HG03460 (cell line): ENCODE measurements around the gene PISD.

Experiments
- ATAC-seq: cut with Tn5 transposase; IDR thresholded peaks from one replicate; pipeline ENCODE4 v1.9.1; 2021; ENCODE audit not compliant: unreplicated experiment

Gene PISD

DNA sequence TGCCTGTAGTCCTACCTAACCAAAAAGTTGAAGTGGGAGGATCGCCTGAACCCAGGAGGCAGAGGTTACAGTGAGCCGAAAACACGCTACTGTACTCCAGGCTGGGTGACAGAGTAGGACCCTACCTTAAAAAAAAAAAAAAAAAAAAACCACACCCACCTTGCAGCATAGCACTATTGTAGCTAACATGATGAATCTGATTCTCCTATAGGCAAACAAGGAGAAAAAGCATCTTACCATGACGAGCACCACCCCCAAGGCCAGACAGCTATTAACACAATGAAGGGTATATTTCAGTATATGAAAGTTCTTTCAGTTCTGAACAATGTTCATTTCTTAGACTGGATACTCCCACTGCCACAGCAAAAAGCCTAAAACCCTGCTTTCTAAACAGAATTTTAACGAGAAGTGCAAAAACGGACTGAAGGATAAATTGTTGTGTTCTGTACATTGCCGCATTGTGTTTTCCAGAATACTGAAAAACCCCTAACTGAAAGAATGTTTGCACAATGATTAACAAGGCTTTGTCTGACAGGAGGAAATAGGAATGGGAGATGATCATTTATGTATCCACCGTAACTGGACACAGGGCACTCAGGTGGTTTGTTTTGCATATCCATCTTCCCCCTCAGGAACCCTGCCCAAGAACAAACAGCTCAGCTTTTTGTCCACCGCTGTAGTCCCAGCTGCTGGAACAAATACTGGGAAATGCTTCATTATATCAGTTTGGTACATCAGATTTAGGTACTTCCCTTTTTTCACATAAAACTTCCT is 8.9 kb downstream of the PISD start:
- ATAC-seq: no peak

DNA sequence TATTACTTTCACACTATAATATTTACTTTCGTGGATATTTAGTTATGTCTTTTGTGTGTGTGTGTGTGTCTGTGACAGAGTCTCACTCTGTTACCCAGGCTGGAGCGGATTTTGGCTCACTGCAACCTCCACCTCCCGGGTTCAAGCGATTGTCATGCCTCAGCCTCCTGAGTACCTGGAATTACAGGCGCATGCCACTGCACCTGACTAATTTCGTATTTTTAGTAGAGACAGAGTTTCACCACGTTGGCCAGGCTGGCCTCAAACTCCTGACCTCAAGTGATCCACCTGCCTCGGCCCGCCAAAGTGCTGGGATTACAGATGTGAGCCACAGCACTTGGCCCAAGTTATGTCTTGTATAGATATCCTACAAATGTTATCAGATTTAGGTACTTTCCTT is 9.9 kb downstream of the PISD start:
- no peak for ATAC-seq

- no peak for ATAC-seq
These were observed 10.4 kb downstream of the PISD start for GRCh38 chr22:31651664-31652063.

DNA sequence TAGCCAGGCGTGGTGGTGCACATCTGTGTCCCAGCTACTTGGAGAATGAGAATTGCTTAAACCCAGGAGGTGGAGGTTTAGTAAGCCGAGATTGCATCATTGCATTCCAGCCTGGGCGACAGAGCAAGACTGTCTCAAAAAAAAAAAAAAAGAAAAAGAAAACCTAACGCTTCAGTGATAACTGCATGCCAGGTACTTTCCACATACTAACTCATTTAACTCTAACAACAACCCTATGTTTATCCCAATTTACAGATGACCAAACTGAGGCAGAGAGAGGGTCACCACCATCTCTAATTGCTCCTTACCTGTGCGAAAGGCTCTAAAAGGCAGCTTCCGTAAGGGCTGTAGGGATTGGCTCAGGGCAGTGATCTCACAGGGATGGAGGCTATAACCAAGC is 11.6 kb downstream of the PISD start:
- no peak for ATAC-seq

DNA sequence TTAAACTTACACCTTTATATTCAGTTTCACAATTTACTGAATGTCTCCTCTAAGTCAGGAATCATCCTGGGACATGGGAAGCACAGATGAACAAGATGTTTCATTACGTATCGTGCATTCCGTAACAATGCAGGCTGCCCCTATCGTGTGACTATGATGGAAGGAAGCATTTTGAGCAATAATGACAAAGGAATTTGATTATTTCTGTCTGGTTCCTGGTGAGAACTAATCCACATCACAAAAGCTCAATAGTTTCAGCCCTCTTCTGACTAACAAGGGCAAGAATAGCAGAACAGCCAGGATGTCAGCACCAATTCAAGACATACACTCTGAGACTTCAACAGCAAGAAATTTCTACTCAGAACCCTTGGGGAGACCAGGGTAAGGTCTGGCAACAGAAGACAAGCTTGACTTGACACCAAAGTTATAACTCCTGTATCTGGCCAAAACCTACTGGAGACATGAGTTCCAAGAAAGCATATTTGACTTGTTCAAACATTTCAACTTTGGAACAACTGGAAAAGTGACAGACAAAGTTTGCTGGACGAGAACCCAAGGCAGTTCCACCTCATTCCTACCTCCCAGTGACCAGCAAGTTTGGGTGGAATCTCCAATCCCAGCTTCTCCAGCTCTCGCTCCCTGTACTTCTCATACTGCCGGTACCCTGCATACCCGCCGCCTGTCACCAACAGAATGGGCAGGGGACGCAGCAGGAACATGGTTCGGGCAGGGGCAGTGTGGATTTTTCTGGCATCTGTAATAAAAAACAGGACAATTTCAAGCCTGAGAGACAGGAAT is 14.3 kb downstream of the PISD start:
- ATAC-seq: no peak

- no peak for ATAC-seq
These were observed 14.9 kb downstream of the PISD start for GRCh38 chr22:31647066-31647465.

GRCh38 chr22:31646186-31647019 is 15.6 kb downstream of the PISD start:
- no peak for ATAC-seq

DNA sequence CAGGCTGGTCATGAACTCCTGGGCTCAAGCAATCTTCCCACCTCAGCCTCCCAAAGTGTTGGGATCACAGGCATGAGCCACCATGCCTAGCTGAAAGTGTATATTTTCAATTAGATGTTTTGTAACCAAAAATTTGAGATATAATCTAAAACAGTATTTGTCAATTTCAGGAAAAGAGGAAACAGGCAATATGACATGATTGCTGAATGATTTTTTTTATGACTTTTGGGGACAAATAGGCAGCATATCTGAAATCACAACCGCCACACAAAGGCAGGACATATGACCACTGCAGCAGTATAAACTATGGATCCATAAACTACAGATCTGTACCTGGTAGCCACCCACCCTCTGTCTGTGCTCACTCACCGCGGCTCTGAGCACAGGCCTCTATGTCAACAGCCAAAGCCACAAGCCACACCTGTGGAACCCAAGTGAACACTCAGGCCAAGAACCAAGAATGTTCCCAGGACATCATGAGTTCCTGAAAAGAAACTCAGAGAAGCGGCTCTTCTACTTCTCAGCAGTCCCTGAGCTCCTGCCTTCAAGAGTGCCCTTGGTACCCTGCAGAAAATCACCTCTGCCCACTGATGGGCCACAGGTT is 22.5 kb downstream of the PISD start:
- no peak for ATAC-seq

GRCh38 chr22:31637891-31638618 is 24.0 kb downstream of the PISD start:
- no peak for ATAC-seq

DNA sequence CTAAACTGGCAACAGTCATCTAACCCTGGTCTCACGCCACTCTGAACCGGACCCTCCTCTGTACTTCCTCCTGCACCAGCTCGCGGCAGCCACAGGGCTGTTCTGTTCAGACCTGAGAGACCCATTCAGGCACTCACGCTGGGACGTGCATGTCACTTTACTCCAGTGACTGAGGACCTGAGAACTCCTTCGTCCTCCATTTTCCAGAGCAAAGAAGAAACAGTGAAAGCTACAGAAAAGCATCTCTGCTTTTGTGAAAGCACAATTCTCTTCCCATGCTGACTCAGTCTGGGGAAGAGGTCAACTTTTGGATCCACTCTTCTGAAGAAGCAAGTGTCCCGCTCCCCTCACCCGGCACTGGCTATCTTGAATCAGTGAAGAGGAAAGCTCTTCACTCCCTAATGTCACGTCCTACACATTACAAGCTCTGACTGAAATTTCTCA is 24.5 kb downstream of the PISD start:
- ATAC-seq: peak; percentile 51

DNA sequence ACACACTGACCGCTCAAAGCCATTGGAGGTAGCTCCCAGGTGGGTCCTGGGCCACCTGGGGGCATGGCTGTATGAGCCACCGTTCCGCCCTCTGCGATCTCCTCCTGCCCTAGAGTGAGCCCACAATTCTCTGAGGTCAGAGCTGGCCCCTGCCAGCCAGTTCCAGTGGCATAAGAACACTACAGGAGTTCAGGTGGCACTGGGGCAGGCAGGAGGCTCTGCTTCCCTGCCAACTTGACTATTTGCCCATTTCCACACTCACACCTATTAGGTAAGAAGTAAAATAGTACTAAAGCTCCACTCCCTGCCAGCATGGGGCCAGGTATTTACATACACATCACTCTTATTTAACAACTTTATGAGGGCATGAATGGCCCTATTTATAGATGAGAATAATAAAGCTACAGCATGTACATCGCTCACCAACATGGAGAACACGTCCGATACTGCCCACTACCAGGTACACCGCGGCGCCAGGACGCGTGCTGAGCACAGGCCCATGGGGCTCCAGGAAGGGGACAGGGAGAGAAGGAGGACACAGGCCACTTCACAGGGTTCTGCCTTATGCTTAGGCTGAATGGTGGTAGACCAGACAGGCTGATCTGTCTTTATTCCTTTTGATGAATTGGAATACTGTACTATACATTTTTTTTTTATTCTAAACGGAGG is 26.2 kb downstream of the PISD start:
- ATAC-seq: no peak

- no peak for ATAC-seq
These were observed 30.6 kb downstream of the PISD start for GRCh38 chr22:31631436-31631835.

DNA sequence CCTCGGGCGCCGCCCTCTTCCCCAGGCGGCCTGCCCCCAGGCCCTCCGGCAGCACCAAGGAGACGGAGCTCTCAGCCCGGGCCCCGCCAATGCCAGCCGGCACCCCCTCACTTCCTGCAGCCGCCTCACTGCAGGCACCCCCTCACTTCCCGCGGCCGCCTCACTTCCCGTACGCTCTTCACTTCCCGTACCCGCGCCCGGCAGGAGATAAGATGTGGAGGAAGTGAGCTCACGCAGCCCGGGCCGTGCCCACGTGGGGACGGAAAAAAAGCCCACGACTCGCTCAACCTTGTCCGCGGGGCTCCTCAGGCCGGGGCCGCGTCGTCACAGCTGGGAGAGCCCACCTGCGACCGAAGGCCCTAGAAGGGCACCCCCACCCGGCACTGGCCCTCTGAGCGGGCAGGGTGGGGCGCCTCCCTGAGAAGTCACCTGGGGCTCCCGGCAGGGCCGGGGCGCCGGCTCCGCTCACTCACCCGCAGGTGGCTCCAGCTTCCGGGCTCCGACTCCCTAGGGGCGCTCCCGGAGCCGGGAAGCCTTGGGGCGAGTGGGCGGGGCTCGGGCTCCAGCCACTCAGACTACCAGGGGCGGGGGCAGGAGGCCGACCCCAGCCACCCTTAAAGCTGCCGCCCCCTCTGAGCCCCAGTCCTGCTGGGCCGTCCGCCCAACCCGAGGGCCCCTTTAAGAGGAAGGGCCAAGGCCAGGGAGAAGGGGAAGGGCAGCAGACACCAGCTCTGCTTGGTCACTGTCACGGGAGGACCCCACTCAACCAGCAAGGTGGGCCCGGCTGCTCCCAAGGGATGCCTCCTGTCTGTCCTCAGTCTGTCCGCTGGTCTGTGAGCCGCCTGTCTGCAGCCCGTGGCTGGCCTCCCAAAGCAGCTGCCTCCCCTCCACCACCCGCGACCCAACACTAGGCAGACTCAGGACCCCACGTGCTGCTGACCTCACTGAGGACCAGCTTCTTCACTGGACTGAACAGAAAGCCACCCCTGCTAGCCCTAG is 31.4 kb downstream of the PISD start:
- peak; percentile 55 for ATAC-seq

DNA sequence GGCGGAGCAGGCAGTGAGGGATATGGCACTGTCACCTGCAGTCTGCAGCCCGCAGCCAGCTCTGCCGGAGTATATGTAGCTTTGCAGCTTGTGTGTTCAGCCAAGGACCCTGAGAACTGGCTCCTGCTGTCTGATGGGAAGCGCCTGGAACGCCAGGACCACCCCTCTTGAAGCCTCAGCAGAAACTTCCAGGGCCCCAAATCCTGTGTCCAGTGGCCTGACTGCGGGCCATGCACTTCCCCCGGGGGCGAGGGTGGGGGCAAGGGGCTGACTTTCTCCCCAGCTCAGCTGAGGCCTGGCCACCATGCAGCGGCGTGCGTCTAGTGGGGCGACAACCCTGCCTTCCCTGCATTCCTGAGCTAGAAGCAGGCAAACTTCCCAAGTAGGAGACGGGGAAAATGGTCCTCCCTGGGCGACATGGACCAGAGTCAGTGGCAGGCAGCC is 32.3 kb downstream of the PISD start:
- no peak for ATAC-seq

DNA sequence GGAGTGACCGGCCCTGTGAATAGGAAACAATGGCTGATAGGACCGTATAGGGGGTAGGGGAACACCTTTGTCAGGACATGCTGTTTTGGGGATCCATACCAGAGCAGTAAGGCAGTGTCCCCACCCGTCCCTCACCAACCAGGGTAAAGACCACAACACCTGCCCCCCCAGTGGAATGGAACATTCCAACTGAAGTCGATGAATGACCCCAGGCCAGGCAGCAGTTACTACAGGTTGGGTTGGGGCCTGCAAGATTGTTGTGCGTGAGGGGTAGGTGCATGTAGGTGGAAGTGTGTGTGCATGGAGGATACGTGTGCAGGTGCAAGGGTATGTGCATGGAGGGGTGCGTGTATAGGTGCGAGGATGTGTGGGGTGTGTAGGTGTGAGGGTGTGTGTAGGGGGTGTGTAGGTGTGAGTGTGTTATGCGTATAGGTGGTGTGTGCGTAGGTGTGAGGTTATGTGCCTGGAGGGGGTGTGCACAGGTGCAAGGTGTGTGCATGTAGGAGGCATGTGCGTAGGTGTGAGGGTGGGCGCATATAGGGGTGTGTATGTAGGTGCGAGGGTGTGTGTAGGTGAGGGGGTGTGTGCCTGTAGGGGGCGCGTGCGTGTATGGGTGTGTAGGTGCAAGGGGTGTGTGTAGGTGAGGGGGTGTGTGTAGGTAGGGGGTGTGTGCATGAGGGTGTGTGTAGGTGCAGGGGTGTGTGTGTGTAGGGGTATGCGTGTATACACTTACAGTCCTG is 32.9 kb downstream of the PISD start:
- ATAC-seq: no peak

DNA sequence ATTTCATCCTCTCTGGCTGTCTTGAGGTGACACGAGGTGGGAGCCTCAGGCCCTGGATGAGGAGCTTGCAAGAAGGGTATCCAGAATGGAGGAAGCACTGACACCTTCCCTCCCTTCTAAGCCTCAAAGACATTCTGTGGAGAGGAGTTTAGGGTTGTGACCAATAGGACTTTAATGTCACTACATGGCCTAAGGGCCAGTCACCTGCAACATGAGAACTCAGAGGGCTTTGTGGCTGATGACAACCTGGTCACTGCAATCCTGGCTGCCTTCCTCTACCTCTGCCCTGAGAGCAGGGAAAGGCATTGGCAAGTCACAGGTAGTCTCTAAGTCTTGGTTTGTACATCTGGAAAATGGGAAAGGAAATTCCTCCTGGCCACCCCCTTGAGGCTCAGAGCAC is 33.7 kb downstream of the PISD start:
- ATAC-seq: no peak

DNA sequence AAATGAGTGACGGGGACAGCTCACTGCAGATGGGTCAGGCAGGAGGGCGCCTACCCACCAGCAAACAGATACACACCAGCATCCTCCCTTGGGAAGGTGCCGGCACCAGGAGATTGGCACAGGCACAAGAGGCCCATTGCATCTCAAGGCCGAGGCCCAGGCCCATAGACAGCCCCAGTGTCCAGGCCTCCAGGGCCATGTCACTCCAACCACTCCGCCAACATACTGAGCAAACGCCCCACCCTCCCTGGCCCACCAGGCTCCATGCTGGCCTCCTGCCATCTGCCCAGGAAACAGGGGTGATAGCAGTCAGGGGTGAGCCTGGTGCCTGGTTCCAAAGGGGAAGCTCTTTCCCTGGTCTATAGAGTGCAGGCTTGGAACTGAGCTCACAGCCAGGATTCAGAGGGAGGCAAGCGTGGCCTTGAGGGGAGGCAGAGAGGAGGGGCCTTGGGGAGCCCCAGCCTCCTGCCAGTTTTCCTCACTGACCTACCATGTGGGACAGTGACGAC is 34.7 kb downstream of the PISD start:
- no peak for ATAC-seq
